SK-N-MC (cell line): ENCODE results near the gene PCLO.

Experiments used
- EZH2 ChIP-seq: fragments of 200-600 bp; sonication (generic); IDR thresholded peaks from one replicate; pipeline ENCODE4 v1.6.1; 2017; ENCODE audit warnings: antibody characterized with exemption
- FOXP2 ChIP-seq: optimal IDR thresholded peaks from 2 replicates; pipeline ENCODE3; 2011; ENCODE audit warnings: mild to moderate bottlenecking, moderate library complexity; ENCODE audit not compliant: insufficient read depth; ENCODE audit errors: extremely low read length, control extremely low read depth
- POLR2AphosphoS5 ChIP-seq: IDR thresholded peaks from 2 replicates; pipeline ENCODE4 v1.6.1; 2012; ENCODE audit warnings: mild to moderate bottlenecking, low read depth, low read length, borderline replicate concordance

DNA sequence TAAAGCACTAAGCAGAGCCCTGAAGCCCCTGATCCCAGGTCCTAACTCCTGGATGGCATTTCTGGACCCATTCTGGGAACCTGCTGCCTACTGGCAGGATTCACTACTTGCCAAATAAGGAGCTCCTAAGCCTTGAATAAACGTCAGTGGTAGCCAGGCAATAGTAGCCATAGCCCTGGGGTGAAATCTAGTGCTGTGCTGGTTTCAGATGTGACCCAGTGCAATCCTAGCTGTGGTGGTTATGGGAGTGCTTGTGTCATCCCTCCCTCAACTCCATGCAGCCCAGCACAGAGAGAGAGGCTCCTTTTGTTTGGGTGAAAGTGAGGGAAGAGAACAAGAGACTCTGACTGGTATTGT, 43.7 kb downstream of the PCLO start:
- no peak for TF ChIP-seq EZH2
- TF ChIP-seq POLR2AphosphoS5, result no peak
- TF ChIP-seq FOXP2, result no peak
